IPS-18a (cell line): ENCODE results near the gene ALLC.

Experiments used
- H3K27ac ChIP-seq: one replicate; pipeline ENCODE4 v1.5.1; 2013; ENCODE audit warnings: low read length
- H3K27me3 ChIP-seq: one replicate; pipeline ENCODE4 v1.6.1; 2013; ENCODE audit warnings: mild to moderate bottlenecking, low read length; ENCODE audit not compliant: control insufficient read depth, insufficient read depth
- H3K36me3 ChIP-seq: one replicate; pipeline ENCODE4 v1.6.1; 2013; ENCODE audit warnings: low read depth, low read length; ENCODE audit not compliant: control insufficient read depth
- H3K4me1 ChIP-seq: one replicate; pipeline ENCODE4 v1.6.1; 2013; ENCODE audit warnings: low read depth, low read length; ENCODE audit not compliant: control insufficient read depth
- H3K4me3 ChIP-seq: one replicate; pipeline ENCODE4 v1.5.1; 2013; ENCODE audit warnings: low read length
- H3K9ac ChIP-seq: one replicate; pipeline ENCODE4 v1.6.1; 2013; ENCODE audit warnings: mild to moderate bottlenecking, low read length, moderate library complexity
- H3K9me3 ChIP-seq: one replicate; pipeline ENCODE4 v1.6.1; 2013; ENCODE audit warnings: low read depth, low read length; ENCODE audit not compliant: control insufficient read depth

ALLC gene

DNA sequence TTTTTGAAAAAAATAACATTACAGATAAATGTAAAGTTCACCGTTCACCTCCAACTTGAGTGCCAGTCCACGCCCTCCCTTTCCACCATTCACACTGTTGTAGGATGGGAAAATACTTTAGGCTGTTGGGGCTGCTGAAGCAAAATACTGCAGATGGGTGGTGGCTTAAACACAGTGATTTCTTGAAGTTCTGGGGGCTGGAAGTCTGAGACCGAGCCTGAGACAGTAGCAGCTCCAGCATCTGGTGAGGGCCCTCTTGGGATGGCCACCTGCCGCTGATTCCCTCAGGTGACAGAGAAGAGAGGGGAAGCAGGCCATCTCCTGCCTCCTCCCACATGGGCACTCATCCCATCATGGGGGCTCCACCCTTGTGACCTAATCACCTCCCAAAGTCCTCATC lies 17.7 kb downstream of the ALLC start:
- Histone ChIP-seq H3K27ac (no peak overlapping the region), H3K36me3 (no peaks in the 10 kb centered on the region), H3K9me3 (no peaks in the 10 kb centered on the region), H3K27me3 (no peaks in the 10 kb centered on the region), H3K9ac (no peak overlapping the region), H3K4me1 (no peaks in the 10 kb centered on the region), H3K4me3 (no peak overlapping the region)

DNA sequence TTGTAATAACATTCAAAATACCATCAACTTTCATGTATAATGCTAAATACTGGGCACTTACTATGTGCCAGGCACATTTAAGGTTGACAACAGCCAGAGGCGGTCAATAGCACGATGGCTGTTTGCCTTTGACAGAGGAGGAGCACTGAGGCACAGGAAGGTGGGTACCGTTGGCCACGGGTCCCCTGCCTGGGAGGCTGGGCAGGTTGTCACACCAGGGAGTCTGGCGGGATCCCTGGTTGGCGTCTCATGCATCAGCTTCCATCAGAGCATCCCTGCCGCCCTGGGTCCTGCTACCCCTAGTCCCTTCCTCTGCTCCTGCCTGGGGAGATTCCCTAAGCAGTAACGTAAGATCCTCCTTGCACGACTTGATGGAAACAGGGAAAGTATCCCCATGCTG lies 19.4 kb downstream of the ALLC start:
- Histone ChIP-seq H3K36me3 (no peaks in the 10 kb centered on the region), H3K4me3 (no peak overlapping the region), H3K27me3 (no peaks in the 10 kb centered on the region), H3K4me1 (no peaks in the 10 kb centered on the region), H3K27ac (no peak overlapping the region), H3K9ac (no peak overlapping the region), H3K9me3 (no peaks in the 10 kb centered on the region)

DNA sequence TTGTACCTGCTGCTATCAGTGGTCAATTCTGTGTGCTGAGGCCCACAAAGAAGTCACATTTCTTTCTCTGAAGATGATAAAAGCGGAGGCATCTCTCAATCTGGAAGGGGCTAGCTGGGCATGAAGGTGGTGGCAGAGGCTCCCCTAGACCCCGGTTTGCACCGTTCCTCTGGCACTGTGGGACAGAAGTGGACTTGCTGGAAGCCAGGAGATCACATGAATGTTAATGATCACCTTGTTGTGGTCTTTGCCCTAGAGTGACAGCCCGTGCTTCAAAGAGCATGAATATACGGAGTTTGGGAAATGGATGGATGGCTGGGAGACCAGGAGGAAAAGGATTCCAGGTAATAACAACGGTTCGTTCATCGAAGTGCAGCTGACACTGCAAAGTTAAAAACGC lies 20.2 kb downstream of the ALLC start:
- no peak overlapping the region for H3K27ac ChIP-seq
- H3K36me3 ChIP-seq, result no peaks in the 10 kb centered on the region
- no peaks in the 10 kb centered on the region for H3K4me1 ChIP-seq
- no peaks in the 10 kb centered on the region for H3K27me3 ChIP-seq
- H3K9me3 ChIP-seq, result no peaks in the 10 kb centered on the region
- no peak overlapping the region for H3K4me3 ChIP-seq
- no peak overlapping the region for H3K9ac ChIP-seq

DNA sequence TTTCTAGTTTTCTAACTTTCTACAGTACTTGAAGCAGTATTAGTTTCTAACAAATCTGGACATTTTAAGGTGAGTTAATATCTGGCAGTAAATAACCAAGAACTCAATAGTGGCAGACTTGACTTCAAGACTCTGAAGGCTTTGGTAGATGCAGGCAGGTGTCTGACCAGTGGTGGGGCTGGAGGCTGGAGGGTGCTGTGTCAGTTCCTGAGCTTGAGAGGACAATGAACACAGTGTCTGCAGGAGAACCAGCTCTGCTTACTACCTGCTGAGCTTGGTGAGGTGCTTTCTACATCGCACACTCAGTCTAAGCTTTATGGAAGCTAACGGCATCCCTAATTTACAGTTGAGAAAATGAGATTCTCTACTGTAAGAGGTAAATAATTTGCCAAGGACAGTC lies 21.2 kb downstream of the ALLC start:
- Histone ChIP-seq H3K9me3 (no peaks in the 10 kb centered on the region), H3K9ac (no peak overlapping the region), H3K4me3 (no peak overlapping the region), H3K4me1 (no peaks in the 10 kb centered on the region), H3K36me3 (no peaks in the 10 kb centered on the region), H3K27ac (no peak overlapping the region), H3K27me3 (no peaks in the 10 kb centered on the region)

DNA sequence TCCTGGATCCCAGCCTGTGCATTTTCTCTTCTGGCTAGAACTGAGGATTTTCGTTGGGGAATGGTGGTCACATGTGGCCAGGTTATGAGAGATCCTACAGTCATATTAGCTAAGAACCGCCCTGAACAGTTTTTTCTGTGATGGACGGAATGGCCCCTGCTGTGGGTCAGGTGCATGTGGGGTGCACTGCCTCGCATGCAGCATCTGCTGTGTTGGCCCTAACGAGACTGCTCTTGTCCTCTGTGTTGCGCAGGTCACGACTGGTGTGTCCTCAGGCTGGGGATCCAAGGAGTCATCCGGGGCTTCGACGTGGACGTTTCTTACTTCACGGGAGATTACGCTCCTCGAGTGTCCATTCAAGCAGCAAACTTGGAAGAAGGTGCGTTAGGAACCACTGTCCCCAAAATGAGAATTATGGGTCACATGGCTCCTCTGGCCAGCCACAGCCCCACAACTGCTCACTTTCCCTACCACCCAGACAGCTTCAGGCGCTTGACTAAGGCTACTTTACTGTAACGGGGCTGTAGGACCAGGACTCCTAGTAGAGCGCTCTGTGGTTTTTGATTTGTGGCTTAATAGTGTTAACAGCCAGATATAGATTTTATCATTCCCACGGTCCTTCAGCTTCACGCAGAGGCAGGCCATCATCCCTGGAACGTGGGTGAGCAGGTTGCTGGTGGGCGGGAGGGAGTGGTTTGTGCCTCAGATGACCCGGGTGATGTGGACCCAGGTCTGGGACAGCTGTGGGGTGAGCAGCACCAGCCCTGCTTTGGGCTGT lies 21.8 kb downstream of the ALLC start:
- H3K9me3 ChIP-seq, result no peaks in the 10 kb centered on the region
- H3K9ac ChIP-seq, result no peak overlapping the region
- H3K4me1 ChIP-seq, result no peaks in the 10 kb centered on the region
- no peaks in the 10 kb centered on the region for H3K36me3 ChIP-seq
- no peak overlapping the region for H3K27ac ChIP-seq
- H3K4me3 ChIP-seq, result no peak overlapping the region
- no peaks in the 10 kb centered on the region for H3K27me3 ChIP-seq

DNA sequence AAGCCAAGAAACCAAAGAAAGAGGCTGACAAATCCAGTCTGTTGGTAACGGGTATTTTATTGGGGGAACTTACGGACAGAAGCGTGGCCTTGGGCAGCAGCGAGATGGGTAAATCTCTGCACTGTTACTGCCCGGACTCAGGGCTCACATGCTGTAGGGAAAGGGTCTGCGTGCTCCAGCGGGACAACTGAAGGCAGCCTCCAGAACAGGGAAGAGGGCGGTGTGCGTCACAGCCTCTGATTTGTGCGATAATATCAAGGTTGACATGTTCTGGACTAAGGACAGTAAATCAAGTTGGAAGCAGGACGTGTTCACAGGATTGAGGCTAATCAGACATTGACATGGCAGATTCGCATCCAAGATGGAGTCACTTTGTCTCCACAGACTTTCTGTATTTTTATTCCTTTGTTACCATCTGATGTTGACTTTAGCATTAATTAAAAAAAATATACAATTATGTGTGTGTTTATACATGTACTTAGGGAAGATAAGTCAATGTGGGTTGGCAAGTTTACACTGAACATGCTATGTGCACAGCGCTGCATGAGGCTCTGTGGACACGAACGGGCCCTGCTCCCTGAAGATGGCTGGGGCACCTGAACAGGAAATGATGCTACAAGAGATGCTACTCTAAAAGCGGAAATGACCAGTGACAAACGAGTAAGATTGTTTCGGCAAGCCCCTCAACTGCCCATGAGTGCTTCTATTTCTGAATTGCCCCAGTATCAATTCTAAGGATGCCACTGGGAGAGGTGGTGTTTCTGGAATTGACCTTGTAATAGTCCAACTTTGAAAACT lies 22.7 kb downstream of the ALLC start:
- Histone ChIP-seq H3K36me3 (no peaks in the 10 kb centered on the region), H3K9me3 (no peaks in the 10 kb centered on the region), H3K4me3 (no peak overlapping the region), H3K4me1 (no peaks in the 10 kb centered on the region), H3K27me3 (no peaks in the 10 kb centered on the region), H3K27ac (no peak overlapping the region), H3K9ac (no peak overlapping the region)

DNA sequence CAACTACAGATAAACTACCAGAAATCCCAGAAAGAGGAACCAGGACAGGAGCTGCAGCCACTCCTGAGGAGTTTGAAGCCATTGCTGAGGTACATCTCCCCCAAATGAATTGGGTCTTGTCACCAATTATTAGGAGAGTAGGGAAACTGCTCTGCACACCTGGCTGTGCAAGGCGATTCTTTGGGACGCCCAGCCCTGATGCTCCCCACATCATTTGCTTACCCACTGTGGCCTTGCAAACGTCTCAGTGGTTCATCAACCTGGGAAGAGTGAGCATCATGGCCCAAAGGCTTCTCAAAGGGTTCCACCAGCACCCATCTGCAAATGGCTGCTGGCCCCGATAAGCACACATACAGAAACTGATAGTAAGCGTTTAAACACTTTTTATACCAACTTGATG lies 23.6 kb downstream of the ALLC start:
- Histone ChIP-seq H3K9me3 (no peaks in the 10 kb centered on the region), H3K27me3 (no peaks in the 10 kb centered on the region), H3K9ac (no peak overlapping the region), H3K4me1 (no peaks in the 10 kb centered on the region), H3K27ac (no peak overlapping the region), H3K36me3 (no peaks in the 10 kb centered on the region), H3K4me3 (no peak overlapping the region)

DNA sequence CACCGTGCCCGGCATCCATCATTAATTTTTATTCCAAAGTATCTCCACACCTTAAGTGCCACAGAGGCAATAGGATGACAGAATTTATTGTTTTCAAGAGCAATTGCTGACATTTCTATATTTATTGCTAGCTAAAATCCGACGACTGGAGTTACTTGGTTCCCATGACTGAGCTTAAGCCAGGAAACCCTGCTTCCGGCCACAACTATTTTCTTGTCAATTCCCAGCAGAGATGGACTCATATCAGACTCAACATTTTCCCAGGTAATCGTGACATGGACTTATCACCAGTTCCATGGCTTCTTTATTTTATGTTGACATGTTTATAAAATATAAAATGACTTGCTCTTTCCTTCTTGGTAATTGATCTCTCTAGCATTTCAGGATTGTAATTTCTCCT lies 24.8 kb downstream of the ALLC start:
- Histone ChIP-seq H3K9ac (no peak overlapping the region), H3K27ac (no peak overlapping the region), H3K4me3 (no peak overlapping the region), H3K27me3 (no peaks in the 10 kb centered on the region), H3K4me1 (no peaks in the 10 kb centered on the region), H3K9me3 (no peaks in the 10 kb centered on the region), H3K36me3 (no peaks in the 10 kb centered on the region)

DNA sequence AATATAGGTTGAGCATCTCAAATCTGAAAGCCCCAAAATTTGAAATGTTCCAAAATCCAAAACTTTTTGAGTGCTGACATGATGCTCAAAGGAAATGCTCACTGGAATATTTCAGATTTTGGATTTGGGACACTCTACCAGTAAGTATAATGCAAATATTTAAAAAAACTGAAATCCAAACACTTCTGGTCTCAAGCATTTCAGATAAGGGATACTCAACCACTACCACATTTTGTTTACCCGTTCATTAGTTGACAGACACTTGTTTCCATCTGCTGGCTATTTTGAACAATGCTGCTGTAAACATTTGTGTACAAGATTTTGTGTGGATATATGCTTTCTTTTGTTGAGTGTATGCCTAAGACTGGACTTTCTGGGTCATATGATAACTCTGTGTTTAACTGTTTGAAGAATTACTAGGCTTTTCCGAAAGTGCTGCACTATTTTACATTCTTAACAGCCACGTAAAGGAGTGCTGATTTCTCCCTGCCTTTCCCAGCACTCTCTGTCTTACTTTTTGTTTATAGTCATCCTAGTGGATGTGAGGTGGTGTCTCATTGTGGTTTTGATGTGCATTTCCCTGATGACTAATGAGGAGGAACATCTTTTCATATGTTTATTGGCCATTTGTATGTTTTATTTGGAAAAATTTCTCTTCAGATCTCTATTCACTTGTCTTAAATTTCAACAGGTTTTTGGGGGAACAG lies 25.9 kb downstream of the ALLC start:
- H3K27me3 ChIP-seq, result no peaks in the 10 kb centered on the region
- H3K36me3 ChIP-seq, result no peaks in the 10 kb centered on the region
- no peak overlapping the region for H3K27ac ChIP-seq
- H3K9ac ChIP-seq, result no peak overlapping the region
- no peaks in the 10 kb centered on the region for H3K4me1 ChIP-seq
- no peaks in the 10 kb centered on the region for H3K9me3 ChIP-seq
- no peak overlapping the region for H3K4me3 ChIP-seq

DNA sequence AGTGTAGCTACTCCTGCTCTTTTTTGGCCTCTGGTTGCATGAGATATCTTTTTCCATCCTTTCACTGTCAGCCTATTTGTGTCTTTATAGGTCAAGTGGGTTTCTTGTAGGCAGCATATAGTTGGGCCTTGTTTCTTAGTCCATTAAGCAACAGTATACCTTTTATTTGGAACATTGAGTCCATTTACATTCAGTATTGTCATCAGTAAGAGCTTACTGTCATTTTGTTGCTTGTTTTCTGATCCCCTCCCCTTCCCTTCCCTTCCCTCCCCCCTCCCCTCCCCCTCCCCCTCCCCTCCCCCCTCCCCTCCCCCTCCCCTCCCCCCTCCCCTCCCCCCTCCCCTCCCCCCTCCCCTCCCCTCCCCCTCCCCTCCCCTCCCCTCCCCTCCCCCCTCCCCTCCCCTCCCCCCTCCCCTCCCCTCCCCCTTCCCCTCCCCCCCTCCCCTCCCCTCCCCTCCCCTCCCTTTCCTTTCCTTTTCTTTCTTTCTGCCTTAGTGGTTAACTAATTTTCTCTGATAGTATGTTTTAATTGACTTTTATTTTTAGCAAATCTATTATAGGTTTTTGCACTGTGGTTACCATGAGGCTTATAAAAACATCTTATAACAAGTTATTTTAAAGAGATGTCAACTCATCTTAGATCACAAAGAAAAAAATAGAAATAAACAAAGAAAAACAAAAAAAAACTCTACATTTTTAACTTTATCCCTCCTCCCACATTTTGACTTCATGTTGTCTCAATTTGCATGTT lies 32.2 kb downstream of the ALLC start:
- no peaks in the 10 kb centered on the region for H3K4me1 ChIP-seq

DNA sequence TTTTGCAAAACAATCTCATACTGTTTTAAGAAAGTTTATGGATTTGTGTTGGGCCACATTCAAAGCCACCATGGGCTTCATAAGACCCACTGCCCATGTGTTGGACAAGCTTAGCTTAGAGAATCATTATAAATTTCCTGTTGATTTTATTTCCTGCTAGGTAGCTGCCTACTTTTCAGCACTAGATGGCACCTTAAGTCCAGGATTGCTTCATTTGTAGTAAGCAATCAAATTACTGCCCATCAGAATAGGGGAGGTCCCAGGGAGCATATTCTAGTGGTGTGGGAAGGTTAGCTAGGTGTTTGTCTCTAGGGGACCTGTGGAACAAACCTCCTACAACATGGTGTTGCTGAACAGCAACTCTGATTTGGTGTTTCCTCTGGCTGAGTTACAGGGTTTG lies 34.4 kb downstream of the ALLC start:
- H3K36me3 ChIP-seq, result no peaks in the 10 kb centered on the region
- peaks cover 4% of the 10 kb centered on the region for H3K9me3 ChIP-seq
- no peaks in the 10 kb centered on the region for H3K4me1 ChIP-seq
- no peak overlapping the region for H3K27ac ChIP-seq
- H3K4me3 ChIP-seq, result no peak overlapping the region
- H3K27me3 ChIP-seq, result no peaks in the 10 kb centered on the region
- no peak overlapping the region for H3K9ac ChIP-seq

More for the DNA sequence above, 32.2 kb downstream of the ALLC start:
- H3K4me3 ChIP-seq, result no peak overlapping the region
- H3K27ac ChIP-seq, result no peak overlapping the region
- H3K27me3 ChIP-seq, result no peaks in the 10 kb centered on the region
- H3K36me3 ChIP-seq, result no peaks in the 10 kb centered on the region
- peaks cover 4% of the 10 kb centered on the region for H3K9me3 ChIP-seq
- no peak overlapping the region for H3K9ac ChIP-seq
